GM21825 (cell line): ENCODE measurements around the gene EPS15.
"Not testable (repeated sequence)": the region's sequence is repeated elsewhere in the genome, so short reads cannot be mapped to it uniquely, and the experiment has no call there.

Experiments
- ATAC-seq: cut with Tn5 transposase; IDR thresholded peaks from one replicate; pipeline ENCODE4 v1.9.1; 2021; ENCODE audit warnings: mild to moderate bottlenecking, moderate library complexity; ENCODE audit not compliant: unreplicated experiment

Gene EPS15

GRCh38 chr1:51392241-51392640 lies 126.8 kb downstream of the EPS15 start:
- no peak for ATAC-seq

GRCh38 chr1:51390641-51391040 lies 128.4 kb downstream of the EPS15 start:
- not testable (repeated sequence) for ATAC-seq

- not testable (repeated sequence) for ATAC-seq
Observed at GRCh38 chr1:51387288-51387687, 131.8 kb downstream of the EPS15 start.

- ATAC-seq, result not testable (repeated sequence)
Observed at GRCh38 chr1:51386259-51386658, 132.8 kb downstream of the EPS15 start.

GRCh38 chr1:51385776-51386175 lies 133.3 kb downstream of the EPS15 start:
- ATAC-seq, result no peak

- ATAC-seq, result no peak
Observed at GRCh38 chr1:51381964-51382363, 137.1 kb downstream of the EPS15 start.

- no peak for ATAC-seq
Observed at GRCh38 chr1:51380936-51381335, 138.1 kb downstream of the EPS15 start.

GRCh38 chr1:51378871-51379270 lies 140.2 kb downstream of the EPS15 start:
- no peak for ATAC-seq

- ATAC-seq, result no peak
Observed at GRCh38 chr1:51373898-51374297, 145.2 kb downstream of the EPS15 start.

GRCh38 chr1:51372561-51372960 lies 146.5 kb downstream of the EPS15 start:
- ATAC-seq, result no peak

GRCh38 chr1:51369171-51369570 lies 149.9 kb downstream of the EPS15 start:
- ATAC-seq, result no peak

GRCh38 chr1:51365774-51366173 lies 153.3 kb downstream of the EPS15 start:
- ATAC-seq, result no peak

- ATAC-seq, result no peak
Observed at GRCh38 chr1:51359879-51360278, 159.2 kb downstream of the EPS15 start.

- no peak for ATAC-seq
Observed at GRCh38 chr1:51355382-51355781, 163.7 kb downstream of the EPS15 start.

- ATAC-seq, result no peak
Observed at GRCh38 chr1:51354416-51354815, 164.7 kb downstream of the EPS15 start.

- no peak for ATAC-seq
Observed at GRCh38 chr1:51351907-51352306, 167.2 kb downstream of the EPS15 start.

- ATAC-seq, result no peak
Observed at GRCh38 chr1:51349862-51350261, 169.2 kb downstream of the EPS15 start.

GRCh38 chr1:51348147-51348527 lies 170.9 kb downstream of the EPS15 start:
- ATAC-seq, result no peak

GRCh38 chr1:51347398-51348146 lies 171.5 kb downstream of the EPS15 start:
- ATAC-seq, result no peak

- ATAC-seq, result no peak
Observed at GRCh38 chr1:51346086-51346942, 172.8 kb downstream of the EPS15 start.

GRCh38 chr1:51345300-51345687 lies 173.8 kb downstream of the EPS15 start:
- ATAC-seq, result no peak
